Lower leg skin (tissue), 3 donors: ENCODE measurements around the gene ZBTB21.

Experiments used
- POLR2A ChIP-seq, 2 donors: fragments of 450-650 bp; IDR thresholded peaks; one replicate each; pipeline ENCODE4 v1.6.1; 2016 to 2017; ENCODE audit warnings: antibody characterized with exemption in 2 of 2, mild to moderate bottlenecking in 1 of 2, moderate library complexity in 1 of 2
- TF ChIP-seq, protein P1 (sequence below), 3 donors: fragments of 450-650 bp; IDR thresholded peaks; one replicate each; pipeline ENCODE4 v1.5.1; 2016; ENCODE audit warnings: antibody characterized with exemption in 3 of 3, mild to moderate bottlenecking in 3 of 3, moderate library complexity in 2 of 3

DNA sequence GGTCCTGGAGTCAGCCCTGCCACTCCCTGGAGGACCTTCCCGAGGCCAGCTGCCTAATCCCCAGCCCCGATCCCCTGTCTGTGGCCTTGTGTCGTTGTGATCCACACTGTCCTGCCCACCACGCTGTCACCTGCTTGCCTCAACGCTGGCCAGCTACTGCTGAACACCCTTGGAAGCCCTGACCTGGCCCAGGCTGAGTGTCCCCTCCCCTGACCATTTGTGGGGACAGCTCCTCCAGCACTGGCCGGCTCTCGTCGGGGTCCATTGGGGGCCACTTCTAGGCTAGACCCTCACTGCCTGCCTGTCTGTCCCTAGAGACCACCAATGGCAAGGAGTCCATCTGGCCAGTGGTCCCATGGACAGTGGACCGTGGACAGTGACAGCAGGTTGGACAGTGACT is 49.0 kb upstream of the ZBTB21 start:
- TF ChIP-seq, protein P1, sequence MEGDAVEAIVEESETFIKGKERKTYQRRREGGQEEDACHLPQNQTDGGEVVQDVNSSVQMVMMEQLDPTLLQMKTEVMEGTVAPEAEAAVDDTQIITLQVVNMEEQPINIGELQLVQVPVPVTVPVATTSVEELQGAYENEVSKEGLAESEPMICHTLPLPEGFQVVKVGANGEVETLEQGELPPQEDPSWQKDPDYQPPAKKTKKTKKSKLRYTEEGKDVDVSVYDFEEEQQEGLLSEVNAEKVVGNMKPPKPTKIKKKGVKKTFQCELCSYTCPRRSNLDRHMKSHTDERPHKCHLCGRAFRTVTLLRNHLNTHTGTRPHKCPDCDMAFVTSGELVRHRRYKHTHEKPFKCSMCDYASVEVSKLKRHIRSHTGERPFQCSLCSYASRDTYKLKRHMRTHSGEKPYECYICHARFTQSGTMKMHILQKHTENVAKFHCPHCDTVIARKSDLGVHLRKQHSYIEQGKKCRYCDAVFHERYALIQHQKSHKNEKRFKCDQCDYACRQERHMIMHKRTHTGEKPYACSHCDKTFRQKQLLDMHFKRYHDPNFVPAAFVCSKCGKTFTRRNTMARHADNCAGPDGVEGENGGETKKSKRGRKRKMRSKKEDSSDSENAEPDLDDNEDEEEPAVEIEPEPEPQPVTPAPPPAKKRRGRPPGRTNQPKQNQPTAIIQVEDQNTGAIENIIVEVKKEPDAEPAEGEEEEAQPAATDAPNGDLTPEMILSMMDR (IDR thresholded peaks at IDR 0.05) = no peak
- no peak for TF ChIP-seq POLR2A (IDR thresholded peaks at IDR 0.05)
